CD4-positive, alpha-beta T cell treated with Interleukin-17A for 1 hour (primary cell): ENCODE measurements around the gene STK32C.
A peak's percentile ranks its signal among the peaks of the same experiment; 100 is the strongest.
"Not testable (repeated sequence)": the region's sequence is repeated elsewhere in the genome, so short reads cannot be mapped to it uniquely, and the experiment has no call there.

Source experiments
- DNase-seq: peaks from one replicate; pipeline ENCODE4 v3.0.0-alpha.2; 2020

The STK32C gene

DNA sequence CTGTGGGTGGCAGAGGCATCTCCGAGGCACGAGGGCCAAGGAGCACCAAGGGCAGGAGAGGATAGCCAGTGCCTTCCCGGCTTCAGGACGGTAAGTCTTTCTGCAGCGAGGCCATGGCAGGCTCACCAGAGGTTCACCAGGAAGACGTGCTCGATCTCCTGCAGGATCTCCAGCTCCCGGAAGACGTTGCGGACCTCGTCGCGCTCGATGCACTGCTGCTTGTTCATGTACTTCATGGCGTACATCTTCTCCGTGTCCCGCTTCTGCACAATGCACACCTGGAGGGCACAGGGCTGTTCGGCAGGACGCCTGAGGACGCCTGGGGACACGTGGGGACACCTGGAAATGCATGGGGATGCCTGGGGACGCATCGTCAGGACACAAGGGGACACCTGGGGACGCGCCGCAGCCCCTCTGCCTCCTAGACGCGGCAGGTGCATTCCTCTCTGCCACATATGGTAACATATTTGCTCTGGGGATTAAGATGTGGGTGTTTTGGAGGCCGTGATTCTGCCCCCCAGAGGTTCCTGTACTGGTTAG lies 79.8 kb downstream of the STK32C start:
- no peak for DNase-seq

DNA sequence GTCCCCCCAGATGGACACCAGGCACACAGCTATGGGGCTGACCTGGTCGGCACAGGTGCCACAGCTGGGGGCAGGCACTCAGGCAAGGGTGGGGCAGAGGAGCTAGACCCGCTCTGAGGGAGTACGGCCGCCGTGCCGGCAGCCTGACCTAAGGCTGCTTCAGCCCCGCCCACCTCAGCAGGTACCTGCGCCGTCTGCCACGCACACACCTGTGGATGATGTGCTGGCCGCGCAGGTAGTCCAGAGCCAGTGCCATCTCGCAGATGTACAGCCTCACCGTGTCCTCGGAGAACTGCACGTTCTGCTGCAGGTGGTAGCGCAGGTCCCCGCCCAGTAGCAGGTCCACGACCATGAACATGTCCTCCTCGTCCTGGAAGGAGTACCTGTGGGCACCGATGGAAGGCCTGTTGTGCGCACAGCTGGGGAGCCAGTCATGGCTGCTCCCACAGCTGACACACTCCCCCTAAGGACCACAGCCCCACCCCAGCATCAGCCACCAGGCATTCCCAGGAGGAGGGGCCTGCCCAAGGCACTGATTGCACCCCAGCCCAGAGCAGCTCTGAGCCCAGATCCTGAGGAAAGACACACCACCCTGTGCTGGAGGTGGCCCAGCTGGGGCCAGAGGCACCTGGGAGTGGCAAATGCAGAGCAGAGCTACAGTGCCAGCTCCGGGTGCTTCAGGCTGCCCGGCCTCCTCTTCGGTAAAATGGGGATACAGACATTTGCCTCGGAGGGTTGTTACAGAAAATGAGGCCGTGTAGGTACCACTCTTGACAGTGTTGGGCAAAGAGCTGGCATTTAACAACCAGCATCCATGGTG lies 81.0 kb downstream of the STK32C start:
- no peak for DNase-seq

DNA sequence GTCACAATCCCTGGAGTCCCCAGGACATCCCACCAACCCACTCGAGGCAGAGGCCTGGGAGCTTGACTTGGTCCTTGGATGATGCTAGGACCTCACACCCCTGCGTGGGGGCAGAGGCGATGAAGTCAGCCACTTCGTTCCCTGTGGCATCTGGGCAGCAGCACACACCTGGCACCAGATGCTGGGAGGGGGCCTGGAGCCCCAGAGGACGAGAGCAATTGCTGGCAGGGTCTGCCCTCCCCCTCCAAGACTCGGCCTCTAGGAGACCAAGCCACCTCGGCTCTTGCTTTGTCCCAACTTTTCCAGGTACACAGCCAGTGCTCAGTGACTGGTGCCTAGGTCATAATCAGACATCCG lies 81.9 kb downstream of the STK32C start:
- DNase-seq, result no peak

DNA sequence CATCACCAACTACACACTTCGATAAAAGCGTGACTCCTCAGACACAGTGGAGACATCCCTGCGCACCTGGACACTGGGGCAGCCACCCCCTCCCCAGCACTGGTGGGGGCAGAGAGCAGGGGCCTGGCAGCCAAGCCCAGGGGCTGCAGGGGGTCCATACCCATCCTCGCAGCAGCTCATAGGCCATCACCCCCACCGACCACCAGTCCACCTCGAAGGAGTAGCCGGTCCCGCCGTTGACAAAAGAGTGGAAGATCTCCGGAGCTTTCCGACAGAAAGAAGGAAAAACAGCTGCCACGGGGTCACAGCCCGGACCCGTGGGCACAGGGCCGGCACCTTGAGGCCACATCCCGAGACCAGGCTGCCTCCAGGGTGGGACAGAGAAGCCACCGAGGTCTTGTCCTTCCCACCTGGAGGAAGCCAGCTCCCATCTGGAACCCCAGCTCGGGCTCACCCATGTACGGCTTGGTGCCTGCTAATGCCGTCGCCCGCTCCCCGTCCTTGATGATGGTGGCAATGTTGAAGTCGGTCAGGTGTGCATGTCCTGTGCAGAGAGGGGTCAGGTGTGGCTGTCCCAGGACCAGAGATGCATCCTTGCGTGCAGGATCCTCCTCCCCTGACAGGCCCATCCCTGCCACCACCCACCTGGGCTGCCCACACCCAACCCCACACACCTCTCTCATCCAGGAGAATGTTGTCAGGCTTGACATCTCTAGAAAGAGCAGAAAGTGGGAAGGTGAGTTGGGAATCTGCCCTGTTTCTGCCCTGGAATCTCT lies 82.5 kb downstream of the STK32C start:
- DNase-seq, result no peak

DNA sequence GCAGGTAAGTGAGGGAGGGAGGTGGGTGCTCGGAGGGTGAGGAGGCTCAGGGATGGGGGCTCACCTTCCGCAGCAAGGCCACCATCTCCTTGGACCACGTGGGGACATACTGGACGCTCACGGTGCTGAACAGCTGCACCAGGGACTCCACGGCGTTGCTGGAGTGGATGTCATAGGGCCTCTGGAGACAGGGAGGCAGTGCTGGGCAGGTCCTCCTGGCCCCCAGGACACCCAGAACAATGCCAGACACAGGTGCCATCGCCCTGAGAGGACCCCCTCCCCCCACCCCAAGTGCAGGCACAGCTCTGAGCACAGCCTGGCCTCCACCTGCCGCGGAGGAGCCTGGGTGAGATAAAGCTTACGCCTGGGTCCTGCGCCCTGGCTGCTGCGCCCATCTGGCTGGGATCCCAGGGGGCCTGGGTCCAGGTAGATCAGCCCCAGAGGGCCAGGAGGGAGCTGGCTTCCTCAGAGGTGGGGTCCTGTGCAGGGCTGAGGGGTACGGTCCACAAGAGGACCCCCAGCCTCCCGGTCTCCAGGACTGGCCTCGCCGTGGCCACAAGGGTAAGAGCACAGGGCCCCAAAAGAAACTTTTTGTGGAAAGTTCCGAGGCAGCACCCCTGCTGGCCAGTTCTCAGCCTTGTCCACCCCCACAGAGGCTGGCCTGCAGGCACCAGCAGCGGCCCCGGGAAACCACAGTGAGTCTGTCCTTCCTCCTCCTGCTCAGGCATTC lies 83.2 kb downstream of the STK32C start:
- DNase-seq, result no peak

- DNase-seq, result no peak
Measured at GRCh38 chr10:132223611-132224342, 84.0 kb downstream of the STK32C start.

DNA sequence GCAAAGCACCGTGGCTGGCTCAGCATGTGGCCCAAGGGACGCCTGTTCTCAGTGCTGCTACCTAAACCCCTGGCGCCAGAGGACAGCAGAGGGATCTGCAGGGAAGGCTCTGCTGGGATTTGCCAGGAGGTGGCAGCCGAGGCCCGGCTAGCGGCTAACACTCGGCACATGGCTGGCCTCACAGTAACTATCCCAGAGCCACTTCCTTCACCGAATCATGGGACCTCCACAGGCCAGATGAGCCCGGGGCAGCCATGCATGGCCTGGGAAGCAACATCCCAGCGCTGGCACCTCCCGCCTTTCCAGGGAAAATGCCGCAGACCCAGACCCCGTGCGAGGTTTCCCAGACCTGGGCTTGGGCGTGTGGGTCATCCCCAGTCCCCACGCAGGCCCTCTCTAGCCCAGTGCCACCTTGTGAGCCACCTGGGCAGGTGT lies 84.6 kb downstream of the STK32C start:
- peak; percentile 70 for DNase-seq

DNA sequence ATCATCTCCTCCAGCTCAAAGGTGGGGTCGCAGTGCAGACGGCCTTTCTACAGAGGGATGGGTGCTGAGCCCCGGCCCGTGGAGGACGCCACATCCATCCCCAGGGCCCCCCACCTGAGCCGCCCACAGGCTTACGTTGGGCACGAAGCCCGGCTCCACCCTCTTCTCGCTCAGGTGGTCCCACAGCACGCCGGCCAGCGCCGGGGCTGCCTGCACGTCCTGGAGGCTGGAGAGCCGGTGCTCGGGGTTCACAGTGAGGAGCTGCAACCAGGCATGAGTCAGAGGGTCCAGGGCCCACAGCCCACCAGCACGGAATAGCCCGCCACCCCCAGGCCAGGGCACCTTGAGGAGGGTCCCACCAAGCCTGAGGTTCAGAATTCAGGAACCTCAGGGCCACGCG lies 85.0 kb downstream of the STK32C start:
- no peak for DNase-seq

DNA sequence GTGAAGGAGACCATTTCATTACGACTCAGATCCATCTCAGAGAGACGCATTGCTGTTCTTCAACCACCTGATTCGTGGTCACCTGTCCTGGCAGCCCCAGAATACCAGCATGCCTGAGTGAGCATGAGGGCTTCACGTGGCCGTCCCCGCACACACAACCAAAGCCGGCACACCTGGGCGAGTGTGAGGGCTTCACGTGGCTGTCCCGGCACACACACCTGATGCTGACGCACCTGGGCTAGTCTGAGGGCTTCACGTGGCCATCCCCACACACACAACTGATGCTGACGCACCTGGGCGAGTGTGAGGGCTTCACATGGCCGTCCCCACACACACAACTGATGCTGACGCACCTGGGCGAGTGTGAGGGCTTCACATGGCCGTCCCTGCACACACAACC lies 86.8 kb downstream of the STK32C start:
- not testable (repeated sequence) for DNase-seq

DNA sequence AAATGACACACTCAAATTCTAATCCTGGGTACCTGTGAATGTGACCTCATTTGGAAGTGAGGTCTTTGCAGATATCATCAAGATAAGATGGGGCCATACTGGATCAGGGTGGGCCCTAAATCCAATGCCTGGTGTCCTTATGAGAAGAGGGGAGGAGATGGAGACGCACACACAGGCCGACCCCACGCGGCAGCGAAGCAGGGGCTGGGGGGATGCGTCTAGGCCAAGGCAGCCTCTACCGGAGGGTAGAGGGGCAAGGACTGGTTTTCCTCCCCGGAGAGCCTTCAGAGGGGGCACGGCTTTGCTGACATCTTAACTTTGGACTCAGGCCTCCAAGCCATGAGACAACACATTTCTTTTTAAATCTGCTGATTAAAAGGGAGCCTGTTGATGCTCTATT lies 87.7 kb downstream of the STK32C start:
- no peak for DNase-seq

DNA sequence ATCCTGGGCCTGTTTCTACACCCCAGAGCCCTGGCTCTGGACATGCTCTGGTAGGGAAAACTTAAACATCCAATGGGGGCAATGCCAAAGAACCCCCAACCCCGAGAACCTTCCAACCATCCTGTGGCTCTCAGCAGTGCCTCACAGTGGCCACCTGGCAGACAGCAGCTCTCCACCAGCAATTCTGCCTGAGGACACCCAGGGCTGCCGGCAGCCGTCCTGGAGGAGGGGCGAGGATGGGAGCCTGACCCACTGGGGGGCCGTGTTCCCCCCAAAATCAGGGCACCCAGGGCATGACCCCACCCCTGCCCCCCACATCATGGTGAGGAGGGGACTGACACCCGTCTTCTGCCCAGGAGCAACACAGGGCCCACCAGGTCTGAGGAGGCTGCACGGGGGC lies 88.3 kb downstream of the STK32C start:
- no peak for DNase-seq

GRCh38 chr10:132216441-132216840 lies 91.3 kb downstream of the STK32C start:
- not testable (repeated sequence) for DNase-seq

DNA sequence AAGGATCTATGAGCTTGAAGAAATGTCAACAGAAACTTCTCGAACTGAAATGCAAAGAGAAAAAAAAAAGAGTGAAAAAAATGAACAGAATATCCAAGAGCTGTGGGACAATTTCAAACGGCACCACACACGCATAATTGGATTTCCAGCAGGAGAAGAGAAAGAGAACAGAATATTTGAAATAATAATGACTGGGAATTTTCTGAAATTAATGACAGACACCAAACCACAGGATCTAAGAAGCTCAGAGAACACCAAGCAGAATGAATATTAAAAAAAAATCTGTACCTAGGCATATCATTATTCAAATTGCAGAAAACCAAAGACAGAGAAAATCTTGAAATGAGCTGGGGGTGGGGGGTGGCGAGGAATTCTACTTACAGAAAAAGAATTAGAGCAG lies 93.8 kb downstream of the STK32C start:
- DNase-seq, result no peak

DNA sequence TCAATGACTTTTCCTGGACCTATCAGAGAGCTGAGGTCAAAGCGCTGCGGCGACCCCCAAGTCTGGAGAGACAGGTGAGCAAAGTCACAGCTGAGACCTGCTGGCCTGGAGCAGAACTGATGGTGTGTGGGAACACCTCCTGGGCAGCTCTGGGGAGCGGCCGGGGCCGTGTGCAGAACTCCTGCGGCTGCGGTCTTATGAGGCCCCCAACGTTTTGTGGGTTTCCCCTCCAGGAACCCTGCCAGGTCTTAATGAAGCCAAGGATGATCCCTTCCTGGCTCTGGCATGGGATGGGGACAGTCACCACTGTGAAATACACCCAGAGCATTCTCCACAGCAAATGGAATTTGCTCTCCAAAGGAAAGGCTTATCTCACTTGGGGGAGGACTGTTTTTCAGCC lies 94.9 kb downstream of the STK32C start:
- DNase-seq, result no peak

GRCh38 chr10:132211246-132211645 lies 96.5 kb downstream of the STK32C start:
- DNase-seq, result no peak

DNA sequence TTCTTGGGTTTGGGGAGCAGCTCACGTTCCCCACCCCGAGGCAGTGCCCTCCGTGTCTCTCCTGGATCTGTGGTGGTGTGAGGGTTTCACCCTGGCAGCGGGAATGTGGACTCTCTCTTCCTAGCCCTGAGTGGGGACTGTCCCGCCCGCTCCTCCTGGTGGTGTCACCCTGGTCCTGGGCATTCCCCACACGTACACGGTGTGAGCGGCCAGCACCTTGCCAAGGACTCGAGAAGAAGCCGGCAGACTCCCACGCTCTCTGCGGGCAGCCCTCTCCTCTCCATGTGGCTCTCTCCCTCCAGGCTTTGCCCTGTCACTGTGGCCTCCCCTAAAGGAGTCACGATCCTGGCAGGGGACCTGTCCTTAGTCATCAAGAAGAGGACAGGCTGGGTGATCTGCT lies 97.0 kb downstream of the STK32C start:
- no peak for DNase-seq

- no peak for DNase-seq
Measured at GRCh38 chr10:132209978-132210530, 97.7 kb downstream of the STK32C start.

- DNase-seq, result no peak
Measured at GRCh38 chr10:132209130-132209529, 98.6 kb downstream of the STK32C start.

DNA sequence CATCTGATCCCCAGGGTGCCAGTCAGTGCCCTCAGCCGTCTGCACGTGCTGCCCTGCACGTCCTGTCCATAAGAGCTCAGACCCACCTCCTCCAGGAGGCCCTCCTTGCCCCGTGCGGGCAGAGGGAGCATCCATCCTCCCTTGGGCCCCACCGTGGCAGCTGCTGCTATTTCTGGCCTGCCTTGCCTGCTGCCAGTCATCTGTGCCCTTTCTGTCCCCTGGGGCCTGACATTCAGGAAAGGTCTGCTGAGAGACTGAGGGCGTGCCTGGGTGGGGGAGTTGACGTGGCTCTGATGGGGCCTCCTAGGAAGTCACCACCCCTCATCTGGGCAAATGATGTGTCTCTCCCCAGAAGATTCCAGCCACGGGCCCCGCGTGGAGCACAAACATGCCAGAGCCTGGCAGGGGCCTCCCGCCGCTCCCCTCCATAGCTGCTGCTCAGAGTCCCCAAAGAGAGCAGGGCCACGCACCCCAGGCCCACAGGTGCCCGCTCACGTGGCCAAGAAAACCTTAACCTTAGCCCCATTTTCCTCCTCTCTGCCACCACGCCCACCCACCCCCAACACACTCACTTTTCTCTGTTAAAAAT lies 99.2 kb downstream of the STK32C start:
- DNase-seq, result no peak

DNA sequence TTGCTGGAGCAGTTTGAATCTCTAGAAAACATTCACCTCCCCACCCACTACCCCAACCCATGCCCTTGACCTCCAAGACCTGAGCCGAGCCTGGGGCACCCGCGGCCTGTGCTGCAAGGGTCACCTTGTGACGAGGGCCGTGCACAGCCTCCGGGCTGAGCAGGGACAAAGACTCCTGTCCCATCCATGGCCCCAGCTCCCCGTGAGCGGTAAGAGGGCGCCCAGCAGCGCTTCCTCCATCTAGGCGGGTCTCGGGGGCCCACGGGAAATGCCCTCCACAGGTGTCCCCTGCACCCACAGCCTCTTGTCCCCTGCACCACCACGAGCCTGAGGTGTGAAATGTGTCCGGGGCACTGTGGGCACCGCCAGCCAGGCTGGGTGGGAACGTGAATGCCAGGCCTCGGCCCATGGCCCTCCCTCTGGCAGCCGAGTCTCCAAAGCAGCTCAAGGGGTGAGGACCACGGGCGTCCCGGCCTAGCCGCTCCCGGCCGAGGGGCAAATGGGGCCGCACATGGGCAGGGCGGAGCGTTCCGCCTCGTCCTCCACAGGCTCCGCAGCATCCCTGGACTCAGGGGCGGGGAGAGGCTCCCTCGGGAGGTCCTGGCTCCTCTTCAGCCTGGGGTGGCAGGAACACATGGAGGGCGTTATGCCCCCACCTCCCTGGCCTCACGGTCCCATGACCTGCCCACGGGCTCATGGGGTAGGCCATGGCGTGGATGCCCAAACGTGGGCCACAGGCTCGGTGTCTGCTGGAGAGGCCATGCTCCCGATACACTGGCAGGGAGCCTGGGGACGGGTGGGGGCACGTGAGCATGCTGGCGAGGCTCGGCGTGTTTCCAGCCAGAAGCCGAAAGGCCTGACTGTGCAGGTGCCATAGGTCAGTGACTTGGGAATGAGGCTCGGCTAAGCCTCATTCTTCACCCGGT lies 100.0 kb downstream of the STK32C start:
- DNase-seq, result no peak
